ENCODE data around the gene CACNA2D1. TPM values are rescaled to one million over a fixed set of nuclear protein-coding genes. Genes with fewer than 3 reads are reported as not detected.

CACNA2D1 gene
- polyA plus RNA-seq, 1 experiment = 6.0 TPM

GRCh38 chr7:82358009-82358578 is 85.5 kb downstream of the CACNA2D1 start:
- no peaks in the 10 kb centered on the region for H3K36me3 ChIP-seq (ENCODE audit: control insufficient read depth, insufficient read depth, low read length)
- DNase-seq (ENCODE audit: low read depth) = no peak
- H3K27me3 ChIP-seq (ENCODE audit: control insufficient read depth, insufficient read depth, low read length) = no peaks in the 10 kb centered on the region
- ChIA-PET CTCF (no interaction called here), POLR2A (no interaction called here)
- no peak overlapping the region for H3K4me3 ChIP-seq (ENCODE audit: low read depth, low read length)
- no peak for TF ChIP-seq CTCF (IDR thresholded peaks at IDR 0.05; ENCODE audit: insufficient read depth, low read depth, low read length)

- DNase-seq (ENCODE audit: low read depth) = no peak
- Histone ChIP-seq H3K27me3 (ENCODE audit: control insufficient read depth, insufficient read depth, low read length) (no peaks in the 10 kb centered on the region), H3K4me3 (ENCODE audit: low read depth, low read length) (no peak overlapping the region), H3K36me3 (ENCODE audit: control insufficient read depth, insufficient read depth, low read length) (no peaks in the 10 kb centered on the region)
- no peak for TF ChIP-seq CTCF (IDR thresholded peaks at IDR 0.05; ENCODE audit: insufficient read depth, low read depth, low read length)
- ChIA-PET CTCF (no interaction called here), POLR2A (no interaction called here)
Observed at GRCh38 chr7:82348251-82348650, 95.3 kb downstream of the CACNA2D1 start.

- TF ChIP-seq CTCF (IDR thresholded peaks at IDR 0.05; ENCODE audit: insufficient read depth, low read depth, low read length) = no peak
- no peaks in the 10 kb centered on the region for H3K27me3 ChIP-seq (ENCODE audit: control insufficient read depth, insufficient read depth, low read length)
- POLR2A ChIA-PET = no interaction called here
- no peak for DNase-seq (ENCODE audit: low read depth)
- no peaks in the 10 kb centered on the region for H3K36me3 ChIP-seq (ENCODE audit: control insufficient read depth, insufficient read depth, low read length)
- no peak overlapping the region for H3K4me3 ChIP-seq (ENCODE audit: low read depth, low read length)
- CTCF ChIA-PET = no interaction called here
Observed at GRCh38 chr7:82347808-82348207, 95.8 kb downstream of the CACNA2D1 start.

- DNase-seq (ENCODE audit: low read depth) = no peak
Observed at GRCh38 chr7:82345886-82346285, 97.7 kb downstream of the CACNA2D1 start.

GRCh38 chr7:82343716-82344115 is 99.9 kb downstream of the CACNA2D1 start:
- no peak for TF ChIP-seq CTCF (IDR thresholded peaks at IDR 0.05; ENCODE audit: insufficient read depth, low read depth, low read length)
- CTCF ChIA-PET = no interaction called here
- POLR2A ChIA-PET = no interaction called here
- H3K27me3 ChIP-seq (ENCODE audit: control insufficient read depth, insufficient read depth, low read length) = no peaks in the 10 kb centered on the region
- no peak for DNase-seq (ENCODE audit: low read depth)
- no peaks in the 10 kb centered on the region for H3K36me3 ChIP-seq (ENCODE audit: control insufficient read depth, insufficient read depth, low read length)
- no peak overlapping the region for H3K4me3 ChIP-seq (ENCODE audit: low read depth, low read length)

More at GRCh38 chr7:82345886-82346285, 97.7 kb downstream of the CACNA2D1 start:
- no peaks in the 10 kb centered on the region for H3K27me3 ChIP-seq (ENCODE audit: control insufficient read depth, insufficient read depth, low read length)
- POLR2A ChIA-PET = no interaction called here
- no peak for TF ChIP-seq CTCF (IDR thresholded peaks at IDR 0.05; ENCODE audit: insufficient read depth, low read depth, low read length)
- H3K36me3 ChIP-seq (ENCODE audit: control insufficient read depth, insufficient read depth, low read length) = no peaks in the 10 kb centered on the region
- no peak overlapping the region for H3K4me3 ChIP-seq (ENCODE audit: low read depth, low read length)
- CTCF ChIA-PET = interaction anchor here (1.0 kb wide), 1 partner anchor 18 kb away, joined by 3 read pairs; no protein-coding TSS in a partner anchor
